Hematopoietic multipotent progenitor cell treated with erythropoietin and hydrocortisone succinate and interleukin-3 and kit ligand, for 8 days (in vitro differentiated cells): ENCODE data around the gene AMPD3.
"Not testable (repeated sequence)": the region's sequence is repeated elsewhere in the genome, so short reads cannot be mapped to it uniquely, and the experiment has no call there.

Experiments used
- DNase-seq: peaks from one replicate; pipeline ENCODE4 v3.0.0-alpha.2; 2015

The AMPD3 gene

DNA sequence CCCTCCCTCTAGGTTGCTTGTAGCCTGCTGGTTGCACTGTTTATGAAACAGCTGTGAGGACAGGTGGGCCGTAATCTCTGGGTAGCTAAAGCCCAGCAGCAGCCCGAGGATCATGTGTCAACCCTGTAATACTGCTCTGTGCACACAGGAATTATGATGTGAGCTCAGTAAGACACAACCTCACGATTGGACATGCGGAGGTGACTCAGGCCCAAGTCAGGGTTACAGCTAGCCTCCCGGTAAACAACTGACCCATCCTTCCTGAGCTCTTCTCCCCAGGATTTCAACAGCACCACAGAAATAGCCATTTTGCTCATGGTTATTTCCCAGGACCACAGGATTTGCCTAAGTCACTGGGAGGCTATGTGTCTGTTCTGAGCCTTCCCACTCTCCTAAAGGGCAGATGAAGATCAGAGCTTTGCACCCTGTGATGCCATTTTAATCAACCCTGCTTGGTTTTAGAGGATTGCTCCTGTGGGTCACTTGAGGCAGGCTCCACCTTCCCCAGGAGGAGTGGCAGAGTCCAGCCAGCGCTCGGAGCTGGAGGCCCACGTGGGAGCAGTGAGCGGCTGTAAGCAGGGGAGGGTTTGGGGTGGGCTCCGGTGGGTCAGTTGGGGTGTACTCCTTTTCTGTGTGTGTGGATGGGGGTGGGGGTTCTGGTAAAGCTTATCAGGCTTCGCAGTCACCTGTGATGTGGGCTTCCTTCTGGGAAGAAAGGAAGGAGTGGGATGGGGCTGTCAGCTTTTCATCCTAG lies at the start of gene AMPD3:
TSS of gene AMPD3 (plus strand) at position 387 of the 754 bp plus-strand sequence. CDS start 6,256 bp downstream, outside the sequence.
- peak; percentile 43 for DNase-seq

- peak; percentile 87 for DNase-seq
These were observed 49.0 kb upstream of the AMPD3 start for GRCh38 chr11:10405865-10406592.

- DNase-seq, result peak; percentile 26
These were observed 48.0 kb upstream of the AMPD3 start for GRCh38 chr11:10407055-10407454.

- no peak for DNase-seq
These were observed 47.0 kb upstream of the AMPD3 start for GRCh38 chr11:10407749-10408685.

GRCh38 chr11:10409207-10409661 lies 45.8 kb upstream of the AMPD3 start:
- DNase-seq, result no peak

DNA sequence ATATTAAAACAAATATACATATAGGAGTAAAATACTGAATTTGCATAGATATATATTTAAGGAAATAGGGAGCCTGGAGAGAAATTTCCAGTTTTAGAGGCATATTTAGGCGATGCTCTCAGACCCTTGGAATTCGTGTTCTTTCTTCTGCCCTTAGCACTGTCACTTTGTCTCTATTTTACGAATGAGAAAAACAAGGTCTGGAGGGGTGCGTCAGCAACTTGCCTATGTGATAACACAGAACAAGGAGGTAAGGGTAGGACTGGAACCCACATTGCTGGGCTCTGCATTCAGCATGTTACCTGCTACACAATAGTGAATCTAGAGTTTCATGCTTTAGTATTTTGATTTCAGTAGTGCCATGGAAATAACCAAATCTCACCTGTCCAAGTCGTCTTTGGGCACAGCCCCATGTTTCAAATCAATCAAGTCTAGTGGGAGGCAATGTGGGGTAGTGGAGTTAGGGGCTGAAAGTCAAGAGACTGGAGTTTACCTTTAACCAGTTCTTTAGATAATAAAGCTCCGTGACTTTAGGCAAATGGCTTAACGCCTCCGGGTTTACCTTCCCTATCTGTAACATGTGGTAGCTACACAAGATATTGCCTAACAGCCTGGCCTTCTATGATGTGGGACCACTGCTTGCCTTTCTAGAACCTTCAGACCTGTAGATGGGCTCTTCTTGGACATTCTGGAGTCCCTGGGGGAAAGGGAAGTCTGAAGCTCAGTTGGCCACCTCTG lies 44.8 kb upstream of the AMPD3 start:
- DNase-seq, result no peak

DNA sequence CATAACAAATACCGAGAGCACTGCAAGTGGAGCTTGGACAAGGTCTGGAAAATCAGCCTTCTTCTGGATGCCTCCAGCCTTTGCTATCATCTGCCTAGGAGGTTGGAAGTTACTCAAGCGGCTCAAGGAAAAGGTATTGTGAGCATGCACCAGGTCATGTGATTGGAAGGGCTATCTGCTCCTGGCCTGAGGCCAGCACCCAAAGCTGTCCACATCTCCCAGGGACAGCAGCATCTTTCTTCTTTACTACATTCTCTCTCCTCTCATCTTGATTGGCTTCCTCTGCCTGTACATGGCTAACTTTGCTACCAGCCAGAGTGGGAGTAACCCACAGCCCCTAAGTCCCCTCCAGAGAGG lies 44.2 kb upstream of the AMPD3 start:
- no peak for DNase-seq

DNA sequence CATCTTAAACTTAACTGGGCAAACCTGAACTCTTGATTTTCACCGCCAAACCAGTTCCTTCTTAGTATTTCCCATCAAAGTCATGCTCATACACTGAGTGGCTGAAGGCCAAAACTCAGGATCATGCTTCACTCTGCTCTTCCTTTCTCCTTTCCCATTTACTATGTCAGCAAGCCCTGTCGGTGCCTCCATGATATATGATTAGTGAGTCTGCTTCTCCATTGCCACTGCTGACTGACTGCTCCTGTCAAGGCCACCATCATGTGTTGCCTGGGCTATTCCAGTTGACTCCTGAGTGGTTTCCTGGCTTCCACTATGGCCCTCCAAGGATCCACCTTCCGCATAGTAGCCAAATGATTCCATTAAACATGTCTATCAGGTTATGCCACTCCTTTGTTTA lies 42.8 kb upstream of the AMPD3 start:
- DNase-seq, result no peak

- peak; percentile 72 for DNase-seq
These were observed 41.8 kb upstream of the AMPD3 start for GRCh38 chr11:10413268-10413667.

DNA sequence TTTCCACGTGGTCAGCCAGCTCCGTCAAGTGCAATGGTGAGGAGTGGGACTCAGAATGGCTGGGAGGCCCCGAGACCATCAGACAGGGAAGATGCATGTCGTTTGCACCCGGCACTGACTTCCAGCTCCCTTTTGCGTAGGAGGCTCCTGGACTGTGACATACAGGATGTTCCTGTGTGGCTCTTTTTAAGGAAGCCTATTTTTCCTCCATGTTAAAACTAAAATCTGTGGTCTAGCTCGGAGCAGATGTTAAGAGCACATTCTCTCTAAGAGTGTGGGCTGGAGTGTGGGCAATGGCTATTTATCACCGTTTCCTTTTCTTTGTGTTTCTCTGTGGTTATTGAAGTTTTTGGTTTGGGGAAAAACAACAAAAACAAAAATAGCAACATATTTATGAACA lies 40.9 kb upstream of the AMPD3 start:
- no peak for DNase-seq

- peak; percentile 46 for DNase-seq
These were observed 40.4 kb upstream of the AMPD3 start for GRCh38 chr11:10414659-10415058.

DNA sequence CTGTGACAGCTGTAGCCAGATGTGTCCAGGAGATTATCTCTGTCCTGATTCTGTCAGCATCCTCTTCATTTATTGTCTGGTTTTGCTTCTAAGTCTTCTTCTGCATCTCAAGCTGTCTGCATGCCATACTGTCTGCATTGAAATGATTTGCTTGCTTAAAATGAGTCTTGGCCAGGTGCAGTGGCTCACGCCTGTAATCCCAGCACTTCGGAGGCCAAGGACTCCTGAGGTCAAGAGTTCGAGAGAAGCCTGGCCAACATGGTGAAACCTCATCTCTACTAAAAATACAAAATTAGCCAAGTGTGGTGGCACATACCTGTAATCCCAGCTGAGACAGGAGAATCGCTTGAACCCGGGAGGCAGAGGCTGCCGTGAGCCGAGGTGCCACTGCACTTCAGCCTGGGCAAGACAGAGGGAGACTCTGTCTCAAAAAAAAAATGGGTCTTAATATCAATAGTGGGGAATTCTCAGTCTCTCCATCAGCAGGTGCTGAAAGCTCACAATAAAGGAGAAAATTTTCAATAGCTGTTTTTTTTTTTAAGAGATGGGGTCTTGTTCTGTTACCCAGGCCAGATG lies 39.2 kb upstream of the AMPD3 start:
- no peak for DNase-seq

GRCh38 chr11:10418259-10418949 lies 36.7 kb upstream of the AMPD3 start:
- DNase-seq, result no peak

GRCh38 chr11:10418950-10419310 lies 36.1 kb upstream of the AMPD3 start:
- no peak for DNase-seq

GRCh38 chr11:10426475-10426874 lies 28.6 kb upstream of the AMPD3 start:
- no peak for DNase-seq

- no peak for DNase-seq
These were observed 26.6 kb upstream of the AMPD3 start for GRCh38 chr11:10428453-10428852.

GRCh38 chr11:10429526-10429925 lies 25.5 kb upstream of the AMPD3 start:
- DNase-seq, result peak; percentile 22

DNA sequence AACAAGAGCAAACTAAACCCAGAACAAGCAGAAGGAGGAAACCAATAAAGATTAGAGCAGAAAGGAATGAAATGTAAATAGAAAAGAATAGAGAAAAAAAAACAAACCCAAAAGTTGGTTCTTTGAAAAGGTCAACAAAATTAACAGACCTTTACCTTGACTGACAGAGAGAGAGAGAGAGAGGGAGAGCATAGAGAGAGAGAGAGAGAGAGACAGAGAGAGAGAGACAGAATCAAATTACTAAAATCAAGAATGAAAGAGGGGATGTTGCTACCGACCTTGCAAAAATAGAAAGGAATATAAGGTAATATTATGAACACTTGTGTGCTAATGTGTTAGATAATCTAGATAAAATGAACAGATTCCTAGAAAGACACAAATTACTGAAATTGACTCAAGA lies 22.6 kb upstream of the AMPD3 start:
- no peak for DNase-seq

DNA sequence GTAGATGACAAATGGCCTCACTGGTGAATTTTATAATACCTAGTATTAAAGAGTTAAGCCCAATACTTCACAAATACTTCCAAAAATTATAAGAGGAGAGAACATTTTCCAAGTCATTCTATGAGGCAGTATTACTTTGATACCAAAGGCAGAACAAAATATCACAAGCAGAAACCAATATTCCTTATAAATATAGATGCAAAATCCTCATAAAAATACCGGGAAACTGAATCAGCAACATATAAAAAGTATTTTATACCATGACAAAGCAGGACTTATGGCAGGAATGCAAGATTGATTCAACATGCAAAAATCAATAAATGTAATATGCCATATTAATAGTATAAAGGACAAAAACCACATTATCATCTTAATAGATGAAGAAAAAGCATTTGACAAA lies 22.1 kb upstream of the AMPD3 start:
- no peak for DNase-seq

DNA sequence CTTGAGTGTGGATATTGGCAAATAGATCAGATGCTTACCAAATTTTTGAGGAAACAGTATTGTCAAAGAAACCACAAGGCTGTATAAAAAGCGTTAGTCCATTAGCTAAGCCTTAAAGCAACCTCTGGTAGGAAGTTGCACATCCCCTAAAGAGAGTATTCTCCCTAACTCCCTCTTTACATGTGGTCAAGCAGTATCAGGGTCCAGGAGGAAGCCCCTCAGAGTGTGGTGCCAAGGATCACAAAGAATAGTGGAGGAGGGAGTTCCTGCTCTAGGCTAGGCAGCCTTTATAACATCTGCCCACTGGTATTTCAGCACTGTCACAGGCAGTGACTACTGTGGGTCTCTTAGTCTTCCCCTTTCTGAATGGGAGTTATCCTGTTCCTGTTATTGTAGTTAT lies 18.8 kb upstream of the AMPD3 start:
- DNase-seq, result peak; percentile 15

DNA sequence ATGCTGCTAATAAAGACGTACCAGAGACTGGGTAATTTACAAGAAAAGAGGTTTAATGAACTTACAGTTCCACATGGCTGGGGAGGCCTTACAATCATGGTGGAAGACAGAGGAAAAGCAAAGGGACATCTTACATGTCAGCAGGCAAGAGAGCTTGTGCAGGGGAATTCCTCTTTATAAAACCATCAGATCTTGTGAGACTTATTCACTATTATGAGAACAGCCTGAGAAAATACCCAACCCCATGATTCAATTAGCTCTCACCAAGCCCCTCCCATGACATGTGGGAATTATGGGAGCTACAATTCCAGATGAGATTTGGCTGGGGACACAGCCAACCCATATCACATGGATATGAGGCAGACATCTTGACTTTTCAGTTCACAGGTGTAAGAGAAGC lies 18.4 kb upstream of the AMPD3 start:
- not testable (repeated sequence) for DNase-seq

DNA sequence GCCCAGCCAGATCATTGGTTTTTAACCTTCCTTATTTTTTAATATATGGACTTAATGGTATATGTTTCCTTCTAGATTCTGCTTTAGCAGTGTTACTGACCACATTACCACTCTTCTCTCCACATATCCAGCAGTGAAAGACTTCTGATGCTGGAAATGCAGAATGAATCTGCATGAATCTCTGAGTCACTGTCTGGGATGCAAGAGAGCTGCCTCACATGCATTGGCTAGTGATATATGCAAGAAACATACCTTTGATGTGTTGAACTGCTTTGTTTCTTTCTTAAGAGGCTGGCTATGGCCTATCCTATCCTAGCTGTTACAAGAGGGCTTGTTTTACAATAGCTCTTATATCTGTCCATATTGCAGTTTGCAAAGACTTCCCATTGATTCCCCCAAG lies 16.6 kb upstream of the AMPD3 start:
- DNase-seq, result no peak
